HEK293T (cell line): ENCODE data around the gene BCL2A1.

ENCODE experiments used
- CTCF ChIA-PET: fragments of 350-600 bp; formaldehyde crosslinking; extraction: SDS; loops from one replicate; lab custom pipeline; 2021; ENCODE audit warnings: antibody characterized with exemption, inconsistent platforms; lab: Yijun Ruan, JAX
- POLR2A ChIA-PET: fragments of 350-600 bp; formaldehyde crosslinking; extraction: SDS; loops from one replicate; lab custom pipeline; 2020; ENCODE audit warnings: antibody characterized with exemption, inconsistent platforms; lab: Yijun Ruan, JAX
- DNase-seq: peaks from one replicate; pipeline ENCODE4 v3.0.0; 2012; ENCODE audit warnings: mixed read lengths; ENCODE audit errors: extremely low spot score
- ARNT ChIP-seq: fragments of 450-650 bp; IDR thresholded peaks from 2 replicates; pipeline ENCODE4 v1.6.1; 2017; ENCODE audit warnings: mild to moderate bottlenecking
- BHLHE40 ChIP-seq: fragments of 450-650 bp; IDR thresholded peaks from 2 replicates; pipeline ENCODE4 v1.6.1; 2016; ENCODE audit warnings: mild to moderate bottlenecking, moderate library complexity, borderline replicate concordance
- CTBP1 ChIP-seq: fragments of 450-650 bp; IDR thresholded peaks from 2 replicates; pipeline ENCODE4 v1.6.1; 2016; ENCODE audit warnings: borderline replicate concordance
- ELF4 ChIP-seq: fragments of 450-650 bp; IDR thresholded peaks from 2 replicates; pipeline ENCODE4 v1.6.1; 2017; ENCODE audit warnings: antibody characterized with exemption
- FOXA1 ChIP-seq: fragments of 450-650 bp; IDR thresholded peaks from 2 replicates; pipeline ENCODE4 v1.6.1; 2016; ENCODE audit warnings: mild to moderate bottlenecking
- FOXK2 ChIP-seq: fragments of 450-650 bp; IDR thresholded peaks from 2 replicates; pipeline ENCODE4 v1.6.1; 2016; ENCODE audit warnings: mild to moderate bottlenecking
- FOXM1 ChIP-seq: fragments of 450-650 bp; IDR thresholded peaks from 2 replicates; pipeline ENCODE4 v1.6.1; 2017; ENCODE audit warnings: mild to moderate bottlenecking, borderline replicate concordance
- HDGF ChIP-seq: fragments of 450-650 bp; IDR thresholded peaks from 2 replicates; pipeline ENCODE4 v1.6.1; 2017; ENCODE audit warnings: antibody characterized with exemption, borderline replicate concordance
- L3MBTL2 ChIP-seq: fragments of 450-650 bp; conservative IDR thresholded peaks from 2 replicates; pipeline ENCODE4 v1.6.1; 2016; ENCODE audit warnings: mild to moderate bottlenecking
- LEF1 ChIP-seq: fragments of 450-650 bp; IDR thresholded peaks from 2 replicates; pipeline ENCODE4 v1.6.1; 2017; ENCODE audit warnings: mild to moderate bottlenecking, borderline replicate concordance
- NFRKB ChIP-seq: fragments of 450-650 bp; IDR thresholded peaks from 2 replicates; pipeline ENCODE4 v1.6.1; 2016; ENCODE audit warnings: mild to moderate bottlenecking, moderate library complexity
- PKNOX1 ChIP-seq: fragments of 450-650 bp; IDR thresholded peaks from 2 replicates; pipeline ENCODE4 v1.6.1; 2016
- SP1 ChIP-seq: fragments of 450-650 bp; IDR thresholded peaks from 2 replicates; pipeline ENCODE4 v1.6.1; 2017
- SUZ12 ChIP-seq: fragments of 450-650 bp; IDR thresholded peaks from 2 replicates; pipeline ENCODE4 v1.6.1; 2016; ENCODE audit warnings: mild to moderate bottlenecking
- TARDBP ChIP-seq: fragments of 450-650 bp; IDR thresholded peaks from 2 replicates; pipeline ENCODE4 v1.6.1; 2016
- ZNF384 ChIP-seq: fragments of 450-650 bp; IDR thresholded peaks from 2 replicates; pipeline ENCODE4 v1.6.1; 2016

Gene BCL2A1

GRCh38 chr15:79978655-79979514 lies 7.9 kb upstream of the BCL2A1 start:
- DNase-seq, result no peak

GRCh38 chr15:79978260-79978654 lies 7.3 kb upstream of the BCL2A1 start:
- DNase-seq, result no peak
- ChIA-PET CTCF (no interaction called here), POLR2A (no interaction called here)
- TF ChIP-seq BHLHE40 (no peak), CTBP1 (no peak), L3MBTL2 (no peak), HDGF (no peak), NFRKB (no peak), FOXM1 (no peak), LEF1 (no peak), ARNT (no peak), SP1 (no peak)

More at GRCh38 chr15:79978655-79979514, 7.9 kb upstream of the BCL2A1 start:
- no peak for TF ChIP-seq ARNT
- TF ChIP-seq BHLHE40, result no peak
- TF ChIP-seq TARDBP, result no peak
- no peak for TF ChIP-seq SP1
- no peak for TF ChIP-seq CTBP1
- no peak for TF ChIP-seq ELF4
- TF ChIP-seq ZNF384, result no peak
- no peak for TF ChIP-seq LEF1
- TF ChIP-seq NFRKB, result no peak
- no peak for TF ChIP-seq PKNOX1
- TF ChIP-seq FOXM1, result no peak
- no peak for TF ChIP-seq HDGF
- TF ChIP-seq FOXK2, result no peak
- TF ChIP-seq FOXA1, result no peak
- no peak for TF ChIP-seq L3MBTL2
- no peak for TF ChIP-seq SUZ12
- ChIA-PET CTCF (no interaction called here), POLR2A (no interaction called here)

- ChIA-PET POLR2A (no interaction called here), CTCF (no interaction called here)
- DNase-seq, result no peak
- TF ChIP-seq NFRKB (no peak), PKNOX1 (no peak), ZNF384 (no peak), FOXK2 (no peak), FOXA1 (no peak), ARNT (no peak), LEF1 (no peak), SUZ12 (no peak), TARDBP (no peak), ELF4 (no peak), HDGF (no peak), FOXM1 (no peak), BHLHE40 (no peak), SP1 (no peak), CTBP1 (no peak), L3MBTL2 (no peak)
Observed at GRCh38 chr15:79977431-79978054, 6.5 kb upstream of the BCL2A1 start.

GRCh38 chr15:79973456-79974195 lies 2.6 kb upstream of the BCL2A1 start:
- CTCF ChIA-PET, result no interaction called here
- DNase-seq, result no peak
- POLR2A ChIA-PET, result no interaction called here
- TF ChIP-seq TARDBP (no peak), FOXM1 (no peak), NFRKB (no peak), SUZ12 (no peak), FOXK2 (no peak), PKNOX1 (no peak), L3MBTL2 (no peak), CTBP1 (no peak), SP1 (no peak), ELF4 (no peak), BHLHE40 (no peak), FOXA1 (no peak), ARNT (no peak), HDGF (no peak), ZNF384 (no peak)

GRCh38 chr15:79972863-79973262 lies 1.9 kb upstream of the BCL2A1 start:
- TF ChIP-seq L3MBTL2, result no peak
- TF ChIP-seq TARDBP, result no peak
- TF ChIP-seq PKNOX1, result no peak
- TF ChIP-seq SUZ12, result no peak
- no peak for TF ChIP-seq BHLHE40
- no peak for TF ChIP-seq ZNF384
- no peak for TF ChIP-seq SP1
- DNase-seq, result no peak
- ChIA-PET POLR2A (no interaction called here), CTCF (no interaction called here)
